ENCODE results near the gene AGPAT1.

The AGPAT1 gene

DNA sequence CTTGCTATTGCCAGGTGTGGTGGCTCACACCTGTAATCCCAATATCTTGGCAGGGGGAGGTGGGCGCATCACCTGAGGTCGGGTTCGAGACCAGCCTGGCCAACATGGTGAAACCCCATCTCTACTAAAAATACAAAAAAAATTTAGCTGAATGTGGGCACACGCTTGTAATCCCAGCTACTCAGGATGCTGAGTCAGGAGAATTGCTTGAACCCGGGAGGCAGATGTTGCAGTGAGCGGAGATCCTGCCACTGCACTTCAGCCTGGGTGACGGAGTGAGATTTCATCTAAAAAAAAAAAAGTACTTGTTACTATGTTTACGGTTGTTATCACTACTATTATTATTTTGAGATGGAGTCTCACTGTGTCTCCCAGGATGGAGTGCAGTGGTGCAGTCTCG is 19.0 kb downstream of the AGPAT1 start:
- H3K79me2 ChIP-seq: peaks cover 9% of the 10 kb centered on the region
- H3K9me3 ChIP-seq (ENCODE audit: control insufficient read depth, low read length): no peaks in the 10 kb centered on the region
- no peak overlapping the region for H3K4me3 ChIP-seq (ENCODE audit: low read depth, low read length)
- TF ChIP-seq, protein P1, sequence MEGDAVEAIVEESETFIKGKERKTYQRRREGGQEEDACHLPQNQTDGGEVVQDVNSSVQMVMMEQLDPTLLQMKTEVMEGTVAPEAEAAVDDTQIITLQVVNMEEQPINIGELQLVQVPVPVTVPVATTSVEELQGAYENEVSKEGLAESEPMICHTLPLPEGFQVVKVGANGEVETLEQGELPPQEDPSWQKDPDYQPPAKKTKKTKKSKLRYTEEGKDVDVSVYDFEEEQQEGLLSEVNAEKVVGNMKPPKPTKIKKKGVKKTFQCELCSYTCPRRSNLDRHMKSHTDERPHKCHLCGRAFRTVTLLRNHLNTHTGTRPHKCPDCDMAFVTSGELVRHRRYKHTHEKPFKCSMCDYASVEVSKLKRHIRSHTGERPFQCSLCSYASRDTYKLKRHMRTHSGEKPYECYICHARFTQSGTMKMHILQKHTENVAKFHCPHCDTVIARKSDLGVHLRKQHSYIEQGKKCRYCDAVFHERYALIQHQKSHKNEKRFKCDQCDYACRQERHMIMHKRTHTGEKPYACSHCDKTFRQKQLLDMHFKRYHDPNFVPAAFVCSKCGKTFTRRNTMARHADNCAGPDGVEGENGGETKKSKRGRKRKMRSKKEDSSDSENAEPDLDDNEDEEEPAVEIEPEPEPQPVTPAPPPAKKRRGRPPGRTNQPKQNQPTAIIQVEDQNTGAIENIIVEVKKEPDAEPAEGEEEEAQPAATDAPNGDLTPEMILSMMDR (IDR thresholded peaks at IDR 0.05): no peak
- H3K36me3 ChIP-seq (ENCODE audit: control insufficient read depth, insufficient read depth, low read length): no peaks in the 10 kb centered on the region
- no peak overlapping the region for H2AFZ ChIP-seq
- peaks cover 10% of the 10 kb centered on the region for H3K4me1 ChIP-seq
- H3K27me3 ChIP-seq (ENCODE audit: control insufficient read depth, insufficient read depth, low read length): no peaks in the 10 kb centered on the region
- no peak overlapping the region for H3K27ac ChIP-seq
- H3K9ac ChIP-seq: no peak overlapping the region
- H3K4me2 ChIP-seq (ENCODE audit: low read length): no peak overlapping the region

DNA sequence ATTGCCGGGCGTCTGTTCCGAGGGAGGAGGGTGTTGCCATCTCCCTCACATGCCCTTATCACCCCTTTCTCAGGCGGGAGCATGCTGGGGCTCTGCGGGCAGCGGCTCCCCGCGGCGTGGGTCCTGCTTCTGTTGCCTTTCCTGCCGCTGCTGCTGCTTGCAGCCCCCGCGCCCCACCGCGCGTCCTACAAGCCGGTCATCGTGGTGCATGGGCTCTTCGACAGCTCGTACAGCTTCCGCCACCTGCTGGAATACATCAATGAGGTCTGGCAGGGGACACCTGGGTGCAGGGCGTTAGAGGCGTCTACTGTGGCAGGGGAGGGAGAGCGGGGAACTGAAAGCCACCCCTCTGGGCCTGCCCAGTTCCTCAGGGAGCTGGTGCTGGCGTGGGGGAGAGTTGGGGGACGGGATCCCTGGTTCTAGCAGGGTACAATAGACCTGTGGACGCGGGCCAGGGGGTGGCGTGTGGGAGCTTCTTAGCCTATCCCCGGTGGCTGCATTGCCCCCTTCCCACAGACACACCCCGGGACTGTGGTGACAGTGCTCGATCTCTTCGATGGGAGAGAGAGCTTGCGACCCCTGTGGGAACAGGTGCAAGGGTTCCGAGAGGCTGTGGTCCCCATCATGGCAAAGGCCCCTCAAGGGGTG is 21.2 kb downstream of the AGPAT1 start:
- TF ChIP-seq, protein P1 (IDR thresholded peaks at IDR 0.05): peak; percentile 76
- Histone ChIP-seq H3K27ac (peak overlapping the region; percentile 98), H2AFZ (peak overlapping the region; percentile 77), H3K27me3 (ENCODE audit: control insufficient read depth, insufficient read depth, low read length) (no peaks in the 10 kb centered on the region), H3K79me2 (peaks cover 9% of the 10 kb centered on the region), H3K4me1 (peaks cover 15% of the 10 kb centered on the region), H3K4me2 (ENCODE audit: low read length) (peak overlapping the region; percentile 88), H3K9ac (no peak overlapping the region), H3K4me3 (ENCODE audit: low read depth, low read length) (peak overlapping the region; percentile 80), H3K9me3 (ENCODE audit: control insufficient read depth, low read length) (no peaks in the 10 kb centered on the region), H3K36me3 (ENCODE audit: control insufficient read depth, insufficient read depth, low read length) (no peaks in the 10 kb centered on the region)

DNA sequence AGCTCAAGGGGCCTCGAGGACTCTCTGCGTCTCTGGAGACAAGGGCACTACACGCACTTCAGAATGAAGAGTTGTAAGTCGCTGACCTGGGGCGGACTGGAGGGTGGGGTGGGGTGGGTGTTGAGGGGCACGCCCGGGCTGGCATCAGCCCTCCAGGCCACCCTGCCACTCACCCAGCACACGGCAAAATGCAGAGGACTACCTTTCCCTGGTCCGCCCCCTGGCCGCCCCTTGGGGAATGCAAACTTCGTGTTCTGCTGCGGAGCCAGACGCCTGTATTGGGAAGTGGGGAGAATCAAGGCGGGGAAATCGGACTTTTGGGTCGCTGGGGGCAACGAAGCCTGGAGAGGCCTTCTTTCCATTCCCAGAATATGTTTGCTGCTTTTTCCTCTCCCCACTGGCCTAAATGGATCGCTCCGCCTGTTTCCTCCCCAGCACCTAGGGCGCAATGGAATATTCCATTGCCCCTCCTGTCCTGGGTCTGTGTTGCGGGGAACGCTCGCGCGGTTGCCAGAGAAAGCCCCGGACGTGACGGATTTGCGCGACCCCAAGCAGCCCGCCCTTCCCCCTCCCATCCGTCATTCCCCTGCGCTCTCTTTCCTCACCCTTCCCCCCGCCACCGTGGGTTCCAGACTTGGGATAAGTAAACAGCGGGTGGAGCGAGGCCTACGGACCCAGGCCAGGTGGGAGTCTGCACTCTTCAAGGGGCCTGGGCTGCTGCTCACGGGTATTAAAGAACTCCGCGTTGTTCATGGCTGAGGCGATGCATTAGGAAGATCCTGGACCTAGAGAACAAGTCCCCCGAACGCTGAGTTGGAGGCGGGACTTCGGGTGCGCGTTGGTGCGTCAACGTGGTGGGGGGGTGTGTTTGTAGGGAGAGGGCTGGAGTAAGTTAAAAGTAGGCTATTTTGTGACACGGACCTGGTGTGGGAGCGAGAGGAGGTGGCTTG is 22.0 kb downstream of the AGPAT1 start, which contains the start of gene PPT2:
TSS of gene PPT2 (plus strand) at position 578 of the 950 bp plus-strand sequence. CDS start 454 bp downstream, outside the sequence.
- H3K4me2 ChIP-seq (ENCODE audit: low read length): peak within 1 kb of the TSS; percentile 88
- peaks cover 9% of the 10 kb centered on the region for H3K79me2 ChIP-seq
- H2AFZ ChIP-seq: peak within 1 kb of the TSS; percentile 77
- no peaks in the 10 kb centered on the region for H3K9me3 ChIP-seq (ENCODE audit: control insufficient read depth, low read length)
- H3K4me3 ChIP-seq (ENCODE audit: low read depth, low read length): peak within 1 kb of the TSS; percentile 80
- H3K27me3 ChIP-seq (ENCODE audit: control insufficient read depth, insufficient read depth, low read length): no peaks in the 10 kb centered on the region
- H3K27ac ChIP-seq: peak within 1 kb of the TSS; percentile 98
- peak within 1 kb of the TSS; percentile 50 for H3K9ac ChIP-seq
- peaks cover 15% of the 10 kb centered on the region for H3K4me1 ChIP-seq
- H3K36me3 ChIP-seq (ENCODE audit: control insufficient read depth, insufficient read depth, low read length): no peaks in the 10 kb centered on the region
- TF ChIP-seq, protein P1 (IDR thresholded peaks at IDR 0.05): peak; percentile 34

DNA sequence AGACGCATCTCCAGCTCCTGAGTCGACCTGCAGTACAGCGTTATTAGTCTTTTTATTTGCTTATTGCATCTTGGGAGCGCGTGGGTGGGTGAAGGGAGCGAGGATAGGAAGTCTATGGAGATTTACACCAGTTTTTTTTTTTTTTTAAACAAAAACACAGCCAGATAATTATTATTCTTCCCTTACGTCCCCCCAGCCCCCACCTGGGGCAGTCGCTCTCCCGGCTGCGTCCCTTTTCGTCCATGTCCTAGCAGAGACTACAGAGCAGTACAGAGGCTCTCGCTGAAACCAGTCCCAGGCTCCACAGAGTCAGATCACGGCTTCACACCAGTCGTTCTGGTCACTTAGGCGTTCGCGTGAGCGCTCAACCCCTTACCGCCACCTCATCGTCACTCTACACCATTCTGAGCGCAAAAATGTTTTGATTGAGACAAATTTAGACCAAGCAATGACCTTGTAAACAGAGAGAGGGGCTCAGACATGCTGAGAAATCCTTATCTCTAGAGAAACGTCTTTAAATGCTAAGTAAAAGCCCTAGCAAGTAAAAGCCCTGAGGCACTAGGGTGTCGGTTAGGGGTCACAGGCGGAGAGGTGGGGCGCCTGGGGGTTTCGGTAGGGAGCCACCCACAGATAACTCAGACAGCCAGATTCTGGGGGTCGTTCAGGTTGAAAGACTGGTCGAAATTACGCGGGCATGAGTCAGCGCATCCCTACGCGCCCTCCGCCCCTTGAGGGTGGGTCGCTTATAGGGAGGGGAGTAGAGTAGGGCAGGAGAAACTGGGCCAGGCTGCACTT is 22.9 kb downstream of the AGPAT1 start:
- H3K79me2 ChIP-seq: peaks cover 9% of the 10 kb centered on the region
- TF ChIP-seq, protein P1 (IDR thresholded peaks at IDR 0.05): no peak
- H3K4me3 ChIP-seq (ENCODE audit: low read depth, low read length): peak overlapping the region; percentile 80
- H3K4me2 ChIP-seq (ENCODE audit: low read length): peak overlapping the region; percentile 88
- H3K27me3 ChIP-seq (ENCODE audit: control insufficient read depth, insufficient read depth, low read length): no peaks in the 10 kb centered on the region
- H3K9ac ChIP-seq: peak overlapping the region; percentile 50
- peaks cover 15% of the 10 kb centered on the region for H3K4me1 ChIP-seq
- no peaks in the 10 kb centered on the region for H3K9me3 ChIP-seq (ENCODE audit: control insufficient read depth, low read length)
- peak overlapping the region; percentile 77 for H2AFZ ChIP-seq
- no peaks in the 10 kb centered on the region for H3K36me3 ChIP-seq (ENCODE audit: control insufficient read depth, insufficient read depth, low read length)
- H3K27ac ChIP-seq: peak overlapping the region; percentile 98

All from parathyroid adenoma (tissue), 2 donors.